ENCODE results near the gene KCNMA1.

DNA sequence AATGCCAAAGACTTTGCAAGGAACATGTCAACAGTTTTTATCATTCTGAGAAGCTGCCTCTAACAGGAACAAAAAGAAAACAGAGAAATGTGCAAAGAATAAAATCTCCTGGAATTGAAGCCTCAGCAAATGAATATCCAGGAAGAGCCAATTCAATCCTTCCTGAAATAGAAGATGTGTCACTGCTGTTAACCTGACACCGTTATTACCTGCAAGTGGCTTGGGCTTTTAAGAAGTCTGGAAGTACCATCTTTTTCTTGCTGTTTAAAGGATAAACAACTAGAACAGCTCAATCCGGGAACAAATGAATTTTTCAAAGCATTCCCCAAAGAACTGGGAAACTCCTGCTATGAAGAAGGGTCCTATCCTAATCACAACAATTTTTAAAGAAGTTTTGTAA lies 434.8 kb downstream of the KCNMA1 start:
- TF ChIP-seq, protein P1, sequence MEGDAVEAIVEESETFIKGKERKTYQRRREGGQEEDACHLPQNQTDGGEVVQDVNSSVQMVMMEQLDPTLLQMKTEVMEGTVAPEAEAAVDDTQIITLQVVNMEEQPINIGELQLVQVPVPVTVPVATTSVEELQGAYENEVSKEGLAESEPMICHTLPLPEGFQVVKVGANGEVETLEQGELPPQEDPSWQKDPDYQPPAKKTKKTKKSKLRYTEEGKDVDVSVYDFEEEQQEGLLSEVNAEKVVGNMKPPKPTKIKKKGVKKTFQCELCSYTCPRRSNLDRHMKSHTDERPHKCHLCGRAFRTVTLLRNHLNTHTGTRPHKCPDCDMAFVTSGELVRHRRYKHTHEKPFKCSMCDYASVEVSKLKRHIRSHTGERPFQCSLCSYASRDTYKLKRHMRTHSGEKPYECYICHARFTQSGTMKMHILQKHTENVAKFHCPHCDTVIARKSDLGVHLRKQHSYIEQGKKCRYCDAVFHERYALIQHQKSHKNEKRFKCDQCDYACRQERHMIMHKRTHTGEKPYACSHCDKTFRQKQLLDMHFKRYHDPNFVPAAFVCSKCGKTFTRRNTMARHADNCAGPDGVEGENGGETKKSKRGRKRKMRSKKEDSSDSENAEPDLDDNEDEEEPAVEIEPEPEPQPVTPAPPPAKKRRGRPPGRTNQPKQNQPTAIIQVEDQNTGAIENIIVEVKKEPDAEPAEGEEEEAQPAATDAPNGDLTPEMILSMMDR (IDR thresholded peaks at IDR 0.05) = no peak
- TF ChIP-seq POLR2A (IDR thresholded peaks at IDR 0.05) (no peak), POLR2AphosphoS5 (IDR thresholded peaks at IDR 0.05) (no peak)
